HG03469 (cell line): ENCODE measurements around the gene ITPRID1.
"Not testable (repeated sequence)": the region's sequence is repeated elsewhere in the genome, so short reads cannot be mapped to it uniquely, and the experiment has no call there.

ENCODE experiments used
- ATAC-seq: cut with Tn5 transposase; IDR thresholded peaks from one replicate; pipeline ENCODE4 v1.9.1; 2021; ENCODE audit warnings: mild to moderate bottlenecking, moderate library complexity, moderate number of reproducible peaks; ENCODE audit not compliant: unreplicated experiment

The ITPRID1 gene

GRCh38 chr7:31516680-31517502 lies 3.0 kb downstream of the ITPRID1 start:
- no peak for ATAC-seq

- ATAC-seq, result no peak
Measured at GRCh38 chr7:31517513-31517912, 3.6 kb downstream of the ITPRID1 start.

GRCh38 chr7:31518766-31519165 lies 4.9 kb downstream of the ITPRID1 start:
- no peak for ATAC-seq

GRCh38 chr7:31521336-31522010 lies 7.6 kb downstream of the ITPRID1 start:
- no peak for ATAC-seq

- ATAC-seq, result no peak
Measured at GRCh38 chr7:31526864-31527263, 13.0 kb downstream of the ITPRID1 start.

- ATAC-seq, result no peak
Measured at GRCh38 chr7:31529103-31529502, 15.2 kb downstream of the ITPRID1 start.

GRCh38 chr7:31540651-31541185 lies 26.8 kb downstream of the ITPRID1 start:
- ATAC-seq, result not testable (repeated sequence)

GRCh38 chr7:31545549-31545948 lies 31.7 kb downstream of the ITPRID1 start:
- ATAC-seq, result no peak

GRCh38 chr7:31549611-31550010 lies 35.7 kb downstream of the ITPRID1 start:
- no peak for ATAC-seq

GRCh38 chr7:31550432-31550831 lies 36.5 kb downstream of the ITPRID1 start:
- ATAC-seq, result no peak

GRCh38 chr7:31553661-31554081 lies 39.8 kb downstream of the ITPRID1 start:
- no peak for ATAC-seq

- no peak for ATAC-seq
Measured at GRCh38 chr7:31562002-31562401, 48.1 kb downstream of the ITPRID1 start.

GRCh38 chr7:31563522-31563921 lies 49.6 kb downstream of the ITPRID1 start:
- no peak for ATAC-seq

GRCh38 chr7:31563951-31564350 lies 50.1 kb downstream of the ITPRID1 start:
- no peak for ATAC-seq

GRCh38 chr7:31564661-31565060 lies 50.8 kb downstream of the ITPRID1 start:
- no peak for ATAC-seq

- ATAC-seq, result no peak
Measured at GRCh38 chr7:31569528-31569927, 55.6 kb downstream of the ITPRID1 start.

GRCh38 chr7:31583526-31583925 lies 69.6 kb downstream of the ITPRID1 start:
- ATAC-seq, result no peak

- no peak for ATAC-seq
Measured at GRCh38 chr7:31583942-31584341, 70.1 kb downstream of the ITPRID1 start.

- no peak for ATAC-seq
Measured at GRCh38 chr7:31595390-31595789, 81.5 kb downstream of the ITPRID1 start.

GRCh38 chr7:31602041-31602625 lies 88.2 kb downstream of the ITPRID1 start:
- ATAC-seq, result no peak

- no peak for ATAC-seq
Measured at GRCh38 chr7:31603046-31603445, 89.2 kb downstream of the ITPRID1 start.

GRCh38 chr7:31613604-31614003 lies 99.7 kb downstream of the ITPRID1 start:
- ATAC-seq, result no peak
